T-helper 9 cell (primary cell): Measurements from ENCODE around the gene DYNLRB1.
"Not testable (repeated sequence)": the region's sequence is repeated elsewhere in the genome, so short reads cannot be mapped to it uniquely, and the experiment has no call there.

Source experiments
- DNase-seq: peaks from one replicate; pipeline ENCODE4 v3.0.0-alpha.2; 2020

Gene DYNLRB1

DNA sequence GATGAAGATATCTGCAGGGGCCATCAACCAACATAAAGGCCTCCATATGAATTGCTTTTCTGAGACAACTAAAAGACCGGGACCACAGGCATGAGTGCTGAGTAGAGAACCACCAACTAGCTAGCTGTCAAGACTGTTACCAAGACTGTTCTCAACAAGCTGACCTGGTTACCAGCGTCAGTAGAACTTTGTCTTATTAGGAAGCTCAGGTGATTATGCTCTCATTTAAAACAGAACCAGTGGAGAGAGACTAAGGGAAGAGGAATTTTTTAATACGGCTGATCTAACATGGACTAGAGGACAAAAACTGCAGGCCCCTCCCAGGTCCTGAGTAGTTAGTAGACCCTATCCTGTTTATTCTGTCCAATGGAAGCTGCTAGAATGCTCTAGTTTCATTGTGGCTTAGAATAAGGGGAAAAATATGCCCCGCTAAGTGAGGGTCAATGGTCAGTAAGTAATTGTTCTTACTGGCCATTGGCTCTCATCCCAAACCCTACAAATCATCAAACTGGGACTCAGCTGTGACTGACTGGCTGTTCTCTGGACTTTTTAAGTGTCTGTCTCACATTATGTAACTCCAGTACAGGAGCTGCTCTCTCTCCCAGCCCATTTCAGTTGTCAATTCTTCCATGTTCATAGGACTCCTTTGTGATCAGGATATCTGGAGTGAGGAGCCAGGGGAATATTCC is 3.8 kb upstream of the DYNLRB1 start:
- no peak for DNase-seq

DNA sequence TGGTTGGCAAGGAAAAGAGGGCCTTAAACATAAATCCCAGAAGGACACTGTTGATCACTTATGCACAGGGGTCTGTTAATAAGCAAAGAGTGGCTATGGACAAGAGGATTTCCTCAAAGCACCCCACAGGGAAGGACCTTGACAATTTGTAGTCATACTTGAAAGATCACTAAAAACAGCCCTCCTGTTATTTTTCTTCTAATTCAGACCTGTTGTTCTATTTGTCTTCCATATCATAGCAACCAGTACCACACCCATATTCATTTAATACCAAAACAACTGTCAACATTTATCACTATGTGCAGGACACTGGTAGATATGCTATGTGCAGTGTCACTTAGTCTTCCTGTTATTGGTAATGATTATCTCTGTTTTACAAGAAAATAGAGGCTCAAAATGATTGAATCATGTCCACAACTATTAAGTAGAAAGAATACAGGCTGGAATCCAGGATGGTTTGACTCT is 3.2 kb upstream of the DYNLRB1 start:
- DNase-seq, result no peak

GRCh38 chr20:34514034-34514433 is 2.2 kb upstream of the DYNLRB1 start:
- not testable (repeated sequence) for DNase-seq

DNA sequence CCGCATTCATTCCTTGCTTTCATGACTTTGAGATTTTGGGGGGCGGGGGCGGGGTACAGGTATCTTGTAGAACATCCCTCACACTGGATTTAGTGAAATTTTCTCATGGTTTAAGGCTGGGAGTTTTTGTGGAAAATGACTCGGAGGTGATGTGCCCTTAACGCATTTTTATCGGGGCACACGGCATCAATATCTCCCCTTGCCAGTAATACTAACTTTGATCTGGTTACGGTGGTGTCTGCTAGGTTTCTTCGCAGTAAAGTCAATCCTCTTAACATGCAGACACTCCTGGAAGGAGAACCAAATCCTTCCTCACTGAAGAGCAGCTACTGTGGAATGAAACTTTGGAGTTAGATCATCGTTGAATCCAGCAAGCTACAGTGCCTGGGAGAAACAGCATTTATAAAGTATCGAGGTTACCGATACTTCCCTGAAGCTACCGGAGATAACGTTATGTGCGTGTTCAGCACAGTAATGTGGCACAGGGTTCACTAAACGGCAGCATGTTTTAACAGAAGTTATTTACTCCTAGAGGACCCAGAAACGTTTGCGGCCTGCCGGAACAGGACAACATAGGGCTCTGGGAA is 1.2 kb upstream of the DYNLRB1 start:
- no peak for DNase-seq

GRCh38 chr20:34515484-34516246 is 557 bp upstream of the DYNLRB1 start:
- peak; percentile 53 for DNase-seq

DNA sequence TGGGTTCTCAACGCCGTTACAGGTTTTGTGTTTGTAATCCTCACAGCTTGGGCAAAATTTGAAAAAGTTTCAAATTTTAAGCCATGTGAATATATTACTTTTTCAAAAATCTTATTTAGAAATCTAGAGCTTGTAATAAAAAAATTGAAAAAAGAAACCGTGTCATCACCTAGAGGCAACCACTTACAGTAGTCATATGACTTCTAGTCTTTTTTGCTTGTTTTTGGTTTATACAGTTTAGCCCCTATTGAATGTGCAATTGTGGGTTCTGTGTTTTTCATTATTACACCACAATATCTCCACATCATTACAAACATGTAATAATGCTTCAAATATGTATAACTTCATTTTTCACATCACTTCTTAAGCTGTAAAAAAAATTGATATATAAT is 888 bp downstream of the DYNLRB1 start:
- no peak for DNase-seq

DNA sequence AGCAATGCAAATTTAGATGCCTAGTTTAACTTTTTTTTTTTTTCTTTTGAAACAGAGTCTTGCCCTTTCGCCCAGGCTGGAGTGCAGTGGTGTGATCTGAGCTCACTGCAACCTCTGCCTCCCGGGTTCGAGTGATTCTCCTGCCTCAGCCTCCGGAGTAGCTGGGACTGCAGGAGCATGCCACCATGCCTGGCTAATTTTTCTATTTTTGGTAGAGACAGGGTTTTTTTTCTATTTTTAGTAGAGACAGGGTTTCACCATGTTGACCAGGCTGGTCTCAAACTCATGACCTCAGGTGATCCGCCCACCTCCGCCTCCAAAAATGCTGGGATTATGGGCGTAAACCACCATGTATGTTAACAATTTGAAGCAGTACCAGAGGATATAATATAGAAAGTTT is 2.6 kb downstream of the DYNLRB1 start:
- DNase-seq, result not testable (repeated sequence)

- DNase-seq, result not testable (repeated sequence)
Measured at GRCh38 chr20:34519841-34520240, 3.6 kb downstream of the DYNLRB1 start.

DNA sequence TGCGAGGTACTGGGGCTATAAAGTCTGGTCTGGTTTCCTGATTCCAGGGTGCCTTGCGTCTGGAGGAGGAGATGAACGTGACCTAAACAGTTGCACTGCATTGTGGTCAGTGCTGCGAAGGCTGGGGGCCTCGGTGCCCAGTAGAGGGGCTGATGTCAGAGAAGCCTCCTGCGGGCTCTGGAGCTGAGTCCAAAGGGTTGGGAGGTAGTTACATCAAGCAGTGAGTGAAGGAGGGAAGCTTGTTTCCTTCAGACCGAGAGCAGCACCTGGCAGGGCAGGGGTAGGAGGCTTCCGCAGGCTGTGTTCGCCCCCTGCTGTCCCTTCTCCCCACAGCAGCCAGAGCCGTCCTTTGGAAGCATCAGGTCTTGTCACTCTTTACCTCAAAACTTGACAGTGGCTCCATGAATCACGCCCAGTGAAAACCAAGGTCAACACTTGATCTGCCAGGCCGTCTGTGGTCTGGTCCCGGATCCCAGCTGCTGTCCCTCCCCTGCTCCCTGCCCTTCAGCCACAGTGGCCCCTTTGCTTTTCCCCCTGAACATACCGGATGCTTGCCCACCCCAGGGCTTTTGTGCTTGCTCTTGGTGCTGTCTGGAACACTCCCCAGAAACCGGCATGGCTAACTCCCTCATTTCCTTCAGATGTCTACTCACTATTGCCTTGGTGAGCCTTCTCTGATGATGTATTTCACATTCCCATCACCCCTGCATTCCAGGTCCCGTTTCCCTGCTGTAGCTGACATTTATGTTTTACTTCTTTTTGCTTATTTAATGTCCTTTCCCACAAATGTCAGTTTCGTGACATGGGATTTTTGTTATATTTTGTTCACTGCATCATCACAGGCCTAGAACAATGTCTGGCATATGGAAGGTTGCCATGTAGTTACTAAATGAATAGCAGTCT is 7.0 kb downstream of the DYNLRB1 start:
- peak; percentile 21 for DNase-seq

DNA sequence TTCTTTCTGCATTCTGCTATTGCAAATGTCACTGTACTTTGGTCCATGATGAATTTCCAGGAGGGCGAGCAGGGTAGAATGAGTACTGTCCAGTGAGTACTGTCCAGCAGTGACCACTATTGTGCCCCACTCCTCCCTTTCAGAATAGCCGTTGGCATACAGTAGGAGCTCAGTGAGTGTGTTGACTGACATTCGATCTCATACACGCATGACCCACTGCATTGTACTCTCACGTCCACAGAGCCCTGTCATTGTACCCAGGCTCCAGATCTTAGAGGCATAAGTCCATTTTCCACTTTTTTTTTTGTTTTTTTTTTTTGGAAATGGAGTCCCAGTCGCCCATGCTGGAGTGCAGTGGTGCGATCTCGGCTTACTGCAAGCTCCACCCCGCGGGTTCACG is 8.2 kb downstream of the DYNLRB1 start:
- no peak for DNase-seq

DNA sequence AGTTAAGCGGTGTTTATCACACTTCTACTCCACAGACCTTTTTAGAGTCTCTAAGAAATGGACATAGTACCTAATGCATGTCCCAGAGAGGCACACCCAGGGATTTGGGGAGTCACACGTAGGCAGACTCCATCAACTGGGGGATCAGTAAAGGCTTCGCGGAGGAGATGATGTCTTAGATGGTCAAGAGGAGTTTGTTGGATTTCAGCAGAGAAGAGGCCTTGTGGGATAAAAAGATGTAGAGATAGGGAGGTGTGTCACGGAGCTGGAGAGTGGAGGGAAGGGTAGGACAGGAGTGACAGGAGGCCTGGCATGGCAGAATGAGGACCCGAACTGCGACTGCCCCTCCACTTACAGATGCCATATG is 9.1 kb downstream of the DYNLRB1 start:
- DNase-seq, result no peak

DNA sequence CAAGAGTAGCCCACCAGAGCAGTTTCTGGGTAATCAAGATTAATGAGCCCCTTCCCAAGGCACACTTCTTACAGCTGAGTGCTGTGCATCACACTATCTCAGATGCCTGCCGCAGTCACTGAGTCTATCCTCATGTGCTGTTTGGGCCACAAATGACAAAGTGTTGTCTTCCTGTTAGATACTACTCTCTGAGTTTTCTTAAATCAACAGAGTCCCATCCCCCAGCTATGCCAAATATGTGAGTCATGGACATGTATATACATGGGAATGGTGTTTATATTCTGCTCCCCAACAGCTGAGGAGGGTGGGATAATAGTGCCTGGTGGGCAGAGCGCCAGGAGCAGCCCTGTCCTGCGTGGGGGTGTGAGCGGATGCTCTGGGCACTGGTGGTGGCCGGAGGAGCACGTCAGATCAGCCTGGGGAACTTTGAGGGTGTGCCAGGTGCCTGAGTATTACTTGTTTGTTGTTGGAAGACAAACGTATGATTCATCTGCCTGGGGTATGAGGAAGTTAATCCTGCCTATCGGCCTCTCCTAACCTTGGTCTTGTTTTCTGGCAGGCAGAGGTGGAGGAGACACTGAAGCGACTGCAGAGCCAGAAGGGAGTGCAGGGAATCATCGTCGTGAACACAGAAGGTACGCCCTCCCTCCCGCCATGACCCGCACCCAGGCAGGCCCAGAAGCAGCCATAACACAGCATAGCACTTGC is 9.6 kb downstream of the DYNLRB1 start:
- DNase-seq, result no peak

GRCh38 chr20:34526466-34526865 is 10.2 kb downstream of the DYNLRB1 start:
- no peak for DNase-seq

DNA sequence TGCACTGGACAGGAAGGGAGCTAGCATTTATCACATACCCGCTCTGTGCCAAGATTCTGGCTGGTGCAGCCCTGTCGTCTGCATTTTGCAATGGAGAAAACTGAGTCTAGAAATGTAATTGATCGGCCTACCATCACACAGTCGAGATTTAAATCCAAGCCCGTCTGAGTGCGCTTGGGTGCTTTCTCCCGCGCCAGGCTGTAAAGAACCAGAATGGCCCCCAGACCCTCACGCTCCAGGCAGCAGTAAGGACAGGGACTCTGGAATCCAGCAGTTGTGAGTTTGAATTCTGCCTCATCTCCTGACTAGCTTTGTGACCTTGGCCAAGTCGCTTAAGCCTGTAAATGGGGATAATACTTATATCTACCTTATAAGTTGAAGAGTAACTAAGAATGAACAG is 10.8 kb downstream of the DYNLRB1 start:
- DNase-seq, result no peak

DNA sequence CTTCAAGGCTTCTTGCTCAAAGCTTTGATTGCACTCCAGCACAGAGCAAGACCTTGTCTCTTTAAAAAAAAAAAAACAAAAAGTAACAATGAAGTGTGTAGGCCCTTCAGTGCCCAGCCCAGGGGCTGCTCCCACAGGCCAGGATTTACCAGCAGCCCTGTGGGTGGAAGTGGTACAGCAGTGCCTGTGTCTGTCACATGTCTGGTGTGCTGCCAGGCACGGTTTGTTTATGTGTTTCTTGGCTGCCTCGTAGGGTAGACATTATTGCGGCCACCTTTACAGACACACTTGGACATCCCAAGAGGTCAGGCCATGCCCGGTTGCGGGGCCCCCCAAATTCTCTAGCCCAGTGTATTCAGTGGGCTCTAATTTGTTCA is 12.7 kb downstream of the DYNLRB1 start:
- no peak for DNase-seq

DNA sequence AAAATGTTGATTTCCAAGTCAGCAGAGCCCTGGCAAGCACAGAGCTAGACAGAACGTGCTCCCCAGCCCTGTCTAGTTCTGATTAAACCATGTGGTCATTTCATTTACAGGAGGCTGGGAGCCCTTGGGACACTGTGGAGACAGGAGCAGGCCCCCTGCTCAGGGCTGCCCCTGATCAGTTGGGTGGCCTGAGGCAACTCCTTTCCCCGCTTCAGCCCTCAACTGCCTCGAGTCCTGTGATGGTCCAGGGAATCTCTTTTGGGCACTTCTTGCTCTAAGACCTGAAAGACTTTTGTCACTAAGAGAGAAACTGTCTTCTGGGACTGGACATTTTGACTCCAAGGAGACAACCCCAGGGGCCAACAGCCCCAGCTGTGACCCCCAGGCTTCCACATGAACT is 13.5 kb downstream of the DYNLRB1 start:
- no peak for DNase-seq

DNA sequence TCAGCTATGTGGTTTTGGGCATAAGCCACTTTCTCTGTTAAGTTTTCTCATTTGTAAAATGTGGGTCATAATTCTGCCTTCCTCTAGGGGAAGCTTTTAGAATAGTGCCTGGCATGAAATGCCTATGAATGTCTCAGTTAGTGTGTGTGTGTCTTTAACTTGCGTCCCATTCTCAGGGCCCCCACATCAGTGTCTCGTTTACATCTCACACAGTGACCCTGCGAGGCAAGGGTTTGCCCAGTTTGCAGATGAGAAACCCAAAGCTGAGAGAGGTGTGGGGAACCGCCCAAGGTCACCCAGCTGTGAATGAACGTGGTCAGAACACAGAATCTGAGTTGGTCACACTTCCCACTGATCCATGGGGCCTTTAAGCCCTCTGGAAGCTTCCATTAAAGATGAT is 14.1 kb downstream of the DYNLRB1 start:
- no peak for DNase-seq

DNA sequence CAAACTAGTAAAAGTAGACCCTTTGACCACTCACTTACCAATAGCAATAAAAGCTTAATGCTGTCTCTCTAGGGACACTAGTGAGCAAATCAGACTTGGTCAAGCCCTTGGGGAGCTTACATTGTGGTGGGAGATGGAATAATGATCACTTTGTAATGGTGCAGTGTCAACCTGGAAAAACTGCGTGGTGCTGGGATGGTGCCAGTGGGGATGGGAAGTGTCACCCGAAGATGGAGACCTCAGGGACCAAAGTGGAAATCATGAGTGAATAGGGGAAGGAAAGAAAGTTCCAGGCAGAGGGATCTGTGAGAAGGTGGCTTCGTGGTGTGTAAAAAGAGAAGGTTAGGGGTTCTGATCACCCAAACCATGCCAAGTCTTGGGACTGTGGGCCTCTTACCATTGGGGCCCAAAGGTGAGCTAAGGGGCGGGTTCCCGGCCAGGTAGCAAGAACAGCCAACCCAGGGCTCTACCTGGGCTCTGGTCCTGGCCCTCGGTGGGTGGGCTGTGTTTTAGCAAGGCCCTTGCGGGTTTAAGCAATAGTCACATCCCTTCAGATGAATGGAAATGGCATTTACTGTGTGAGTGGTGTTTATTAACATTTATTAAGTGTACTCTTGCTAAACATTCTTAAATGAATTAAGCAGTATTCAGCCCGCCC is 15.5 kb downstream of the DYNLRB1 start:
- no peak for DNase-seq

GRCh38 chr20:34532320-34532719 is 16.1 kb downstream of the DYNLRB1 start:
- DNase-seq, result no peak

DNA sequence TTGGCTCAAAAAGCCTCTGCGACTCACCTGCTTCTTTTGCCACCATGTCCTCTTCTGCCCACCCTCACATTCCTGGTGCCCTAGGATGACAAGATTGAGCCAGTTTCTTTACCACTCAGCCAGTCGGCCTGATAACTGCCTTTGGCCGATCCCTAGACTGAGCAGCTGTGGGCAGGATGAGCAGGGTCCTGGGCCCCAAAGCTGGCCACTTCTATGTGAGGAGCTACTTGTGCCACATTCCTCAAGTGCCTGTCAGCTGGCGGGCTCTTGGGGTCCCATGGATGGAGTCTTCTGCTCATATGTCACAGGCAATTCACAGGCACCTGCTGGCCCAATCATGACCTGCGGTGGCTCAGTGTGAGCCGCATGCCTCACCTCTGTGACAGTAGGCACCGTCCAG is 16.5 kb downstream of the DYNLRB1 start:
- no peak for DNase-seq

- DNase-seq, result no peak
Measured at GRCh38 chr20:34534391-34535165, 18.4 kb downstream of the DYNLRB1 start.
